Loucy (cell line): ENCODE measurements around the gene ZNF79.

Source experiments
- H2AFZ ChIP-seq: fragments of 200-600 bp; sonication (generic); 2 replicates; pipeline ENCODE4 v1.6.0; 2016; ENCODE audit warnings: antibody characterized with exemption, mild to moderate bottlenecking, low read length, moderate library complexity
- H3F3A ChIP-seq: fragments of 200-600 bp; 2 replicates; pipeline ENCODE4 v1.6.0; 2016; ENCODE audit warnings: antibody characterized with exemption, low read depth, mild to moderate bottlenecking
- H3K27me3 ChIP-seq: fragments of 200-600 bp; sonication (generic); 2 replicates; pipeline ENCODE4 v1.6.1; 2014; ENCODE audit warnings: low read length, mild to moderate bottlenecking; ENCODE audit not compliant: insufficient read depth, poor library complexity, severe bottlenecking
- H3K36me3 ChIP-seq: fragments of 200-600 bp; sonication (generic); 2 replicates; pipeline ENCODE4 v1.6.1; 2016; ENCODE audit warnings: low read length; ENCODE audit not compliant: insufficient read depth
- H3K4me1 ChIP-seq: fragments of 200-600 bp; sonication (generic); 2 replicates; pipeline ENCODE4 v1.5.1; 2014; ENCODE audit warnings: low read length, mild to moderate bottlenecking; ENCODE audit not compliant: insufficient read depth, poor library complexity, severe bottlenecking
- H3K4me2 ChIP-seq: fragments of 200-600 bp; sonication (generic); 2 replicates; pipeline ENCODE4 v1.6.0; 2014; ENCODE audit warnings: antibody characterized with exemption, low read length, low read depth, mild to moderate bottlenecking; ENCODE audit not compliant: poor library complexity, severe bottlenecking
- H3K4me3 ChIP-seq: fragments of 200-600 bp; sonication (generic); 2 replicates; pipeline ENCODE4 v1.5.1; 2014; ENCODE audit warnings: low read length, mild to moderate bottlenecking, mixed read lengths; ENCODE audit not compliant: poor library complexity, severe bottlenecking
- H3K79me2 ChIP-seq: fragments of 200-600 bp; sonication (generic); 2 replicates; pipeline ENCODE4 v1.6.1; 2014; ENCODE audit warnings: low read length; ENCODE audit not compliant: insufficient read depth
- H3K9ac ChIP-seq: fragments of 200-600 bp; sonication (generic); 2 replicates; pipeline ENCODE4 v1.6.0; 2014; ENCODE audit warnings: mild to moderate bottlenecking, low read depth, low read length, moderate library complexity; ENCODE audit not compliant: poor library complexity, severe bottlenecking
- H3K9me2 ChIP-seq: fragments of 200-600 bp; sonication (generic); replicated peaks from 2 replicates; pipeline ENCODE4 v1.6.1; 2016; ENCODE audit warnings: low read depth, low read length, mixed read lengths
- H3K9me3 ChIP-seq: fragments of 200-600 bp; sonication (generic); 2 replicates; pipeline ENCODE4 v1.6.1; 2014; ENCODE audit warnings: mild to moderate bottlenecking, antibody characterized with exemption, low read length, low read depth; ENCODE audit not compliant: insufficient read depth
- H4K20me1 ChIP-seq: fragments of 200-600 bp; sonication (generic); 2 replicates; pipeline ENCODE4 v1.6.0; 2014; ENCODE audit warnings: antibody characterized with exemption, low read length, mild to moderate bottlenecking; ENCODE audit not compliant: insufficient read depth, poor library complexity, severe bottlenecking
- EZH2phosphoT487 ChIP-seq: fragments of 200-600 bp; IDR thresholded peaks from 2 replicates; pipeline ENCODE4 v1.6.1; 2018; ENCODE audit warnings: antibody characterized with exemption, mild to moderate bottlenecking, moderate library complexity, borderline replicate concordance
- TF ChIP-seq, protein P1 (sequence below): fragments of 200-600 bp; sonication (generic); conservative IDR thresholded peaks from 2 replicates; pipeline ENCODE4 v1.5.1; 2014; ENCODE audit warnings: mild to moderate bottlenecking, antibody characterized with exemption, low read length

Gene ZNF79

DNA sequence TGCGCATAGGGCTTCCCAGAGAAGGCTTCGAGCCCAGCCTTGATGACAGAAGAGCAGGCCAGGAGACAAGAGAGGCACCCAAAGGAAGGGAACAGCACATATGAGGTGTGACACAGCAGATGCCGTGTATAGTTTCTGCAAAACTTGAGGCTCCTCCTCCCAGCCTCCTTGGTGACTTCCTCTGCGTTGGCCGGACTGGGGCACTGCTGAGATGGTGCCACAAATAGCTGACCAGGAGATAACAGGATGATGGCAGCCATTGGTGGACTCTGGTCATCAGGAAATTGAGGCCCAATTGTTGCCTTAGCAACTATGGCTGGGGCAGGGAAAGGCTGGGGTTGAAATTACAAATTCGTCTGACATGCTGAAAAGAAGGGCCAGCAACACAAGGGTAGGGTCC is 4.8 kb upstream of the ZNF79 start:
- no peaks in the 10 kb centered on the region for H4K20me1 ChIP-seq
- H3K4me3 ChIP-seq = no peak overlapping the region
- H3K4me1 ChIP-seq = peaks cover 11% of the 10 kb centered on the region
- H3K9me2 ChIP-seq = no peaks in the 10 kb centered on the region
- no peaks in the 10 kb centered on the region for H3F3A ChIP-seq
- no peaks in the 10 kb centered on the region for H3K36me3 ChIP-seq
- H3K9ac ChIP-seq = no peak overlapping the region
- H3K9me3 ChIP-seq = no peaks in the 10 kb centered on the region
- peaks cover 14% of the 10 kb centered on the region for H3K79me2 ChIP-seq
- H3K4me2 ChIP-seq = no peak overlapping the region
- H3K27me3 ChIP-seq = peaks cover 5% of the 10 kb centered on the region
- no peak overlapping the region for H2AFZ ChIP-seq
- TF ChIP-seq, protein P1, sequence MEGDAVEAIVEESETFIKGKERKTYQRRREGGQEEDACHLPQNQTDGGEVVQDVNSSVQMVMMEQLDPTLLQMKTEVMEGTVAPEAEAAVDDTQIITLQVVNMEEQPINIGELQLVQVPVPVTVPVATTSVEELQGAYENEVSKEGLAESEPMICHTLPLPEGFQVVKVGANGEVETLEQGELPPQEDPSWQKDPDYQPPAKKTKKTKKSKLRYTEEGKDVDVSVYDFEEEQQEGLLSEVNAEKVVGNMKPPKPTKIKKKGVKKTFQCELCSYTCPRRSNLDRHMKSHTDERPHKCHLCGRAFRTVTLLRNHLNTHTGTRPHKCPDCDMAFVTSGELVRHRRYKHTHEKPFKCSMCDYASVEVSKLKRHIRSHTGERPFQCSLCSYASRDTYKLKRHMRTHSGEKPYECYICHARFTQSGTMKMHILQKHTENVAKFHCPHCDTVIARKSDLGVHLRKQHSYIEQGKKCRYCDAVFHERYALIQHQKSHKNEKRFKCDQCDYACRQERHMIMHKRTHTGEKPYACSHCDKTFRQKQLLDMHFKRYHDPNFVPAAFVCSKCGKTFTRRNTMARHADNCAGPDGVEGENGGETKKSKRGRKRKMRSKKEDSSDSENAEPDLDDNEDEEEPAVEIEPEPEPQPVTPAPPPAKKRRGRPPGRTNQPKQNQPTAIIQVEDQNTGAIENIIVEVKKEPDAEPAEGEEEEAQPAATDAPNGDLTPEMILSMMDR = no peak
- no peak for TF ChIP-seq EZH2phosphoT487

DNA sequence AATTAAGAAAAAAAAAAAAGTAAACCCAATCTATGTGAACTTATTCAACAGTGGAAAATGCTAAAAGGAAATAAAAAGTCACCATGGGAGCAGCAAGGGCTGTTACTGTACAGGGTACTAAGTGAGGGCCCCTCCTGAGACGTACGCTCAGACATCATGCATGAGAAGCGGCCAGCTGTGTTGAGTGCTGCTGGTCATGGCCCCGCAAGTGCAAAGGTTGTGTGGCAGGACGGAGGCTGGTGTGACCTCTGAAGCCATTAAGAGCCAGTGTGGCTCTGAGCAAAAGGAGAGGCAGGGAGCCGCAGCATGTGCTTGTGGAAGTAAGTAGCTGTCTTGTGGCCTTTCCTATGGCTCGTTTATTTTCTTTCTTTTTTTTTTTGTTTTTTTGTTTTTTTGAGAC is 3.1 kb upstream of the ZNF79 start:
- Histone ChIP-seq H3K9me3 (no peaks in the 10 kb centered on the region), H3K4me1 (peaks cover 15% of the 10 kb centered on the region), H3K79me2 (peaks cover 30% of the 10 kb centered on the region), H4K20me1 (peaks cover 8% of the 10 kb centered on the region), H3K4me2 (no peak overlapping the region), H3F3A (no peaks in the 10 kb centered on the region), H3K9me2 (no peaks in the 10 kb centered on the region), H3K27me3 (peaks cover 2% of the 10 kb centered on the region), H3K9ac (no peak overlapping the region), H3K4me3 (no peak overlapping the region), H3K36me3 (no peaks in the 10 kb centered on the region), H2AFZ (no peak overlapping the region)
- TF ChIP-seq, protein P1 = no peak
- no peak for TF ChIP-seq EZH2phosphoT487

DNA sequence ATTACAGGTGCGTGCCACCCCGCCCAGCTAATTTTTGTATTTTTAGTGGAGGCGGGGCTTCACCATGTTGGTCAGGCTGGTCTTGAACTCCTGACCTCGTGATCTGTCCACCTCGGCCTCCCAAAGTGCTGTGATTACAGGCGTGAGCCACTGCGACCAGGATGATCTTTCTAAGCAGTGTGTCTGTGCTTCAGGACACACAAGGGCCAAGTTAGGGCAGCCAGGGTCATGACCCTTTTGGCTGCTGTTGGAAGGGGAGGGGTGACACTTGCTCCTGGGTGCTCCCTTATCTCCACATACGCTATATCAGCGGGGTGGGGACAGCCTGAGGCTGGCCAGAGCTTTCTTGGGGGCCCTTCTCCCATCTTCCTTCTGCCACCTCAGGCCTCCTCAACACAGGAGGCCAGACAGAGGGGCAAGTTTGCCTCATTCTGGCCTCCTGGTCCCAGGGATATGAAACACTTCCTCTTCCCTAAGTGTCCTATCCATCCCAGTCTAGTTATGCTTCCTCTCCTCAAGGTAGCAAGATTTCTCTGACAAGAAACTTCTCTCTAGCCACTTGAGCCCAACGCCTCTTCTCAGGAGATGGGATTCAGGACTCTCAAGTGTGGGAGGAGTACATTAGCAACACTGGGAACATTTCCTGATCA is 1.9 kb upstream of the ZNF79 start:
- TF ChIP-seq EZH2phosphoT487 = no peak
- TF ChIP-seq, protein P1 = no peak
- peak overlapping the region; percentile 98 for H3K4me2 ChIP-seq

More for the DNA sequence above, 1.9 kb upstream of the ZNF79 start:
- H3K9me3 ChIP-seq = no peaks in the 10 kb centered on the region
- H2AFZ ChIP-seq = no peak overlapping the region
- H4K20me1 ChIP-seq = peaks cover 8% of the 10 kb centered on the region
- H3K4me3 ChIP-seq = peak overlapping the region; percentile 90
- no peaks in the 10 kb centered on the region for H3F3A ChIP-seq
- H3K79me2 ChIP-seq = peaks cover 41% of the 10 kb centered on the region
- no peaks in the 10 kb centered on the region for H3K36me3 ChIP-seq
- no peaks in the 10 kb centered on the region for H3K9me2 ChIP-seq
- peak overlapping the region; percentile 95 for H3K9ac ChIP-seq
- H3K27me3 ChIP-seq = no peaks in the 10 kb centered on the region
- peaks cover 21% of the 10 kb centered on the region for H3K4me1 ChIP-seq
